Astrocyte (in vitro differentiated cells and primary cell): ENCODE data around the gene APLP2. TPM values are rescaled to one million over a fixed set of nuclear protein-coding genes. Genes with fewer than 3 reads are reported as not detected.
A peak's percentile ranks its signal among the peaks of the same experiment; 100 is the strongest.

Experiments
- DNase-seq: peaks from one replicate; pipeline ENCODE4 v3.0.0-alpha.2; 2010; ENCODE audit warnings: low read depth
- FAIRE-seq: peaks from 2 replicates; lab custom pipeline; 2011; peaks lifted over from hg19 to GRCh38; lab: Jason Lieb, UNC
- H2AFZ ChIP-seq: 2 replicates; pipeline ENCODE4 v1.6.0; 2012; ENCODE audit warnings: low read depth, low read length, inconsistent platforms
- H3K27ac ChIP-seq: 2 replicates; pipeline ENCODE4 v1.5.1; 2011; ENCODE audit warnings: low read depth, low read length, inconsistent platforms
- H3K27me3 ChIP-seq: 2 replicates; pipeline ENCODE4 v1.6.0; 2011; ENCODE audit warnings: low read length, inconsistent platforms; ENCODE audit not compliant: insufficient read depth
- H3K36me3 ChIP-seq: 2 replicates; pipeline ENCODE4 v1.5.1; 2011; ENCODE audit warnings: low read length, inconsistent platforms; ENCODE audit not compliant: insufficient read depth
- H3K4me1 ChIP-seq: 2 replicates; pipeline ENCODE4 v1.5.1; 2011; ENCODE audit warnings: low read length, inconsistent platforms; ENCODE audit not compliant: insufficient read depth
- H3K4me2 ChIP-seq: 2 replicates; pipeline ENCODE4 v1.6.0; 2012; ENCODE audit warnings: low read length, inconsistent platforms
- H3K4me3 ChIP-seq: 2 replicates; pipeline ENCODE4 v1.5.1; 2011; ENCODE audit warnings: low read depth, mild to moderate bottlenecking, low read length, inconsistent platforms; ENCODE audit not compliant: insufficient read depth
- H3K79me2 ChIP-seq: 2 replicates; pipeline ENCODE4 v1.6.0; 2012; ENCODE audit warnings: mild to moderate bottlenecking, low read length, inconsistent platforms; ENCODE audit not compliant: insufficient read depth
- H3K9ac ChIP-seq: 2 replicates; pipeline ENCODE4 v1.6.0; 2012; ENCODE audit warnings: mild to moderate bottlenecking, low read length, inconsistent platforms
- H3K9me3 ChIP-seq: 2 replicates; pipeline ENCODE4 v1.5.1; 2012; ENCODE audit warnings: low read depth, mild to moderate bottlenecking, low read length, inconsistent platforms; ENCODE audit not compliant: insufficient read depth
- H4K20me1 ChIP-seq: 2 replicates; pipeline ENCODE4 v1.6.0; 2012; ENCODE audit warnings: low read length, inconsistent platforms; ENCODE audit not compliant: insufficient read depth
- H3K27ac Mint-ChIP-seq: one replicate; pipeline ENCODE4 v1.8.0; 2021; ENCODE audit warnings: mild to moderate bottlenecking, mixed read lengths; ENCODE audit not compliant: unreplicated experiment
- H3K27me3 Mint-ChIP-seq: one replicate; pipeline ENCODE4 v1.8.0; 2021; ENCODE audit warnings: low read depth, mixed read lengths; ENCODE audit not compliant: unreplicated experiment
- H3K36me3 Mint-ChIP-seq: one replicate; pipeline ENCODE4 v1.8.0; 2021; ENCODE audit warnings: low read depth, mixed read lengths; ENCODE audit not compliant: unreplicated experiment
- H3K4me1 Mint-ChIP-seq: one replicate; pipeline ENCODE4 v1.8.0; 2021; ENCODE audit warnings: low read depth, mixed read lengths; ENCODE audit not compliant: unreplicated experiment
- H3K4me3 Mint-ChIP-seq: one replicate; pipeline ENCODE4 v1.8.0; 2021; ENCODE audit warnings: mild to moderate bottlenecking, moderate library complexity, mixed read lengths; ENCODE audit not compliant: unreplicated experiment
- H3K9me3 Mint-ChIP-seq: one replicate; pipeline ENCODE4 v1.8.0; 2021; ENCODE audit warnings: mild to moderate bottlenecking, mixed read lengths; ENCODE audit not compliant: unreplicated experiment
- CTCF ChIP-seq: IDR thresholded peaks from 2 replicates; pipeline ENCODE4 v1.5.1; 2011; ENCODE audit warnings: low read depth, mild to moderate bottlenecking, inconsistent platforms, low read length, moderate library complexity; ENCODE audit not compliant: insufficient read depth
- EZH2 ChIP-seq: IDR thresholded peaks from 2 replicates; pipeline ENCODE4 v1.6.1; 2012; ENCODE audit warnings: mild to moderate bottlenecking, low read length, inconsistent platforms; ENCODE audit not compliant: insufficient read depth
- total RNA-seq: library from RNA; stranded (reverse); gene quantifications from 2 replicates; pipeline ENCODE4 v1.2.1, GENCODE V29; 2021

The APLP2 gene
- total RNA-seq, 1 donor from 2014 or later = 849 TPM

- peaks cover 3% of the 10 kb centered on the region for H3K79me2 ChIP-seq
- Mint-ChIP-seq H3K4me1 (peaks cover 27% of the 10 kb centered on the region), H3K4me3 (no peak overlapping the region), H3K9me3 (peaks cover 2% of the 10 kb centered on the region), H3K27ac (peak overlapping the region; percentile 63), H3K36me3 (peaks cover 35% of the 10 kb centered on the region), H3K27me3 (no peaks in the 10 kb centered on the region)
- no peak overlapping the region for H3K27ac ChIP-seq
- H2AFZ ChIP-seq = no peak overlapping the region
- no peaks in the 10 kb centered on the region for H3K27me3 ChIP-seq
- no peak for TF ChIP-seq CTCF
- TF ChIP-seq EZH2 = no peak
- H3K36me3 ChIP-seq = peaks cover 14% of the 10 kb centered on the region
- no peak for DNase-seq
- H3K9ac ChIP-seq = no peak overlapping the region
- no peak overlapping the region for H3K4me3 ChIP-seq
- no peaks in the 10 kb centered on the region for H3K9me3 ChIP-seq
- FAIRE-seq = no peak
- H3K4me2 ChIP-seq = no peak overlapping the region
- peaks cover 24% of the 10 kb centered on the region for H3K4me1 ChIP-seq
- peaks cover 31% of the 10 kb centered on the region for H4K20me1 ChIP-seq
Measured at GRCh38 chr11:130126516-130126915, 56.8 kb downstream of the APLP2 start.

GRCh38 chr11:130127509-130127908, 57.8 kb downstream of the APLP2 start:
- peaks cover 37% of the 10 kb centered on the region for H4K20me1 ChIP-seq
- H3K36me3 Mint-ChIP-seq = peaks cover 30% of the 10 kb centered on the region
- no peak overlapping the region for H3K27ac ChIP-seq
- no peak overlapping the region for H3K9ac ChIP-seq
- DNase-seq (no peak), FAIRE-seq (no peak)
- peaks cover 18% of the 10 kb centered on the region for H3K4me1 Mint-ChIP-seq
- H3K4me3 Mint-ChIP-seq = no peak overlapping the region
- no peak overlapping the region for H3K4me2 ChIP-seq
- TF ChIP-seq EZH2 (no peak), CTCF (no peak)
- H3K79me2 ChIP-seq = peaks cover 3% of the 10 kb centered on the region
- no peak overlapping the region for H3K27ac Mint-ChIP-seq
- H3K4me1 ChIP-seq = peaks cover 14% of the 10 kb centered on the region
- H3K36me3 ChIP-seq = peaks cover 14% of the 10 kb centered on the region
- no peak overlapping the region for H3K4me3 ChIP-seq
- H2AFZ ChIP-seq = no peak overlapping the region
- no peaks in the 10 kb centered on the region for H3K27me3 ChIP-seq
- H3K9me3 ChIP-seq = no peaks in the 10 kb centered on the region
- no peaks in the 10 kb centered on the region for H3K9me3 Mint-ChIP-seq
- H3K27me3 Mint-ChIP-seq = no peaks in the 10 kb centered on the region

GRCh38 chr11:130128626-130129025, 58.9 kb downstream of the APLP2 start:
- Histone ChIP-seq H3K4me3 (no peak overlapping the region), H3K36me3 (peaks cover 14% of the 10 kb centered on the region)

More at GRCh38 chr11:130128626-130129025, 58.9 kb downstream of the APLP2 start:
- Histone ChIP-seq H3K27me3 (no peaks in the 10 kb centered on the region), H4K20me1 (peaks cover 41% of the 10 kb centered on the region), H2AFZ (no peak overlapping the region), H3K4me1 (peaks cover 13% of the 10 kb centered on the region), H3K4me2 (no peak overlapping the region), H3K9me3 (no peaks in the 10 kb centered on the region), H3K79me2 (peaks cover 2% of the 10 kb centered on the region), H3K9ac (no peak overlapping the region), H3K27ac (no peak overlapping the region)
- FAIRE-seq = no peak
- no peaks in the 10 kb centered on the region for H3K27me3 Mint-ChIP-seq
- peaks cover 24% of the 10 kb centered on the region for H3K36me3 Mint-ChIP-seq
- no peak overlapping the region for H3K27ac Mint-ChIP-seq
- H3K4me3 Mint-ChIP-seq = no peak overlapping the region
- H3K9me3 Mint-ChIP-seq = no peaks in the 10 kb centered on the region
- peaks cover 17% of the 10 kb centered on the region for H3K4me1 Mint-ChIP-seq
- DNase-seq = no peak
- TF ChIP-seq CTCF = no peak
- TF ChIP-seq EZH2 = no peak
